K562 (cell line): ENCODE measurements around the gene PLBD1. TPM values are rescaled to one million over a fixed set of nuclear protein-coding genes. Genes with fewer than 3 reads are reported as not detected.

Experiments used
- ATAC-seq: fragments of 200-7000 bp; cut with Tn5 transposase; 3 replicates; pipeline ENCODE4 v1.9.1; 2020; ENCODE audit warnings: moderate library complexity
- BruUV-seq: library from RNA; stranded (reverse); fragments of 400-500 nt; replicated peaks from 2 replicates; lab custom pipeline; 2021; lab: Mats Ljungman, UMichigan
- CTCF ChIA-PET: fragments of 300-600 bp; formaldehyde crosslinking; extraction: SDS; loops from one replicate; lab custom pipeline; 2021; ENCODE audit warnings: low intra/inter-chr PET ratio; lab: Yijun Ruan, JAX
- POLR2A ChIA-PET: fragments of 300-600, 350-650 bp; sonication (Branson Sonifier 250); formaldehyde crosslinking; extraction: SDS; loops from one replicate; lab custom pipeline; 2021; ENCODE audit warnings: antibody characterized with exemption, inconsistent platforms; lab: Yijun Ruan, JAX
- DNase-seq, 4 experiments: peaks; one replicate each; pipeline versions ENCODE4 v3.0.0 to v3.0.0-alpha.2; 2011 to 2018; ENCODE audit warnings: low spot score in 3 of 4, mixed read lengths in 3 of 4; ENCODE audit errors: extremely low read depth in 1 of 4
- FAIRE-seq: peaks from 2 replicates; lab custom pipeline; 2011; peaks lifted over from hg19 to GRCh38; lab: Jason Lieb, UNC
- H2AFZ ChIP-seq: 2 replicates; pipeline ENCODE4 v1.6.0; 2011; ENCODE audit warnings: low read depth, low read length, control low read depth, inconsistent platforms
- H3K27ac ChIP-seq: fragments of 200-600 bp; 3 replicates; pipeline ENCODE4 v1.8.0; 2011; ENCODE audit warnings: low read depth, mild to moderate bottlenecking, control low read depth, inconsistent platforms, low read length, moderate library complexity, mixed read lengths; ENCODE audit errors: extremely low read depth
- H3K27me3 ChIP-seq, 2 experiments: fragments of 300-600 bp in 1 of 2; 2 replicates in 1 of 2; 3 replicates in 1 of 2; pipeline versions ENCODE4 v1.6.0 to v1.8.0; 2011; ENCODE audit warnings: inconsistent platforms in 2 of 2, low read length in 2 of 2, mild to moderate bottlenecking in 1 of 2, mixed read lengths in 1 of 2, moderate library complexity in 1 of 2; ENCODE audit not compliant: control insufficient read depth in 2 of 2, insufficient read depth in 2 of 2
- H3K36me3 ChIP-seq: fragments of 300-600 bp; 3 replicates; pipeline ENCODE4 v1.8.0; 2011; ENCODE audit warnings: mild to moderate bottlenecking, low read length, inconsistent platforms; ENCODE audit not compliant: control insufficient read depth, insufficient read depth
- H3K4me1 ChIP-seq, 2 experiments: fragments of 200-600 bp in 1 of 2; replicated peaks in 1 of 2; 2 replicates in 1 of 2; 3 replicates in 1 of 2; pipeline versions ENCODE4 v1.5.1 to v1.8.0; 2011; ENCODE audit warnings: inconsistent platforms in 2 of 2, low read length in 2 of 2, mild to moderate bottlenecking in 1 of 2, mixed read lengths in 1 of 2, moderate library complexity in 1 of 2; ENCODE audit not compliant: control insufficient read depth in 2 of 2, insufficient read depth in 2 of 2
- H3K4me2 ChIP-seq: 2 replicates; pipeline ENCODE4 v1.6.1; 2011; ENCODE audit warnings: low read length, control low read depth, inconsistent platforms, mixed read lengths; ENCODE audit not compliant: insufficient read depth
- H3K4me3 ChIP-seq: fragments of 200-600 bp; sonication (generic), shearing (Covaris generic); 2 replicates; pipeline ENCODE4 v1.5.1; 2016; ENCODE audit warnings: control low read depth, inconsistent platforms
- H3K79me2 ChIP-seq: fragments of 200-600 bp; 3 replicates; pipeline ENCODE4 v1.8.0; 2011; ENCODE audit warnings: low read length, inconsistent platforms; ENCODE audit not compliant: control insufficient read depth, insufficient read depth
- H3K9ac ChIP-seq, 2 experiments: 2 replicates each; pipeline versions ENCODE4 v1.6.0 to v1.6.1; 2011; ENCODE audit warnings: low read depth in 2 of 2, low read length in 2 of 2, control low read depth in 1 of 2, inconsistent platforms in 1 of 2, mild to moderate bottlenecking in 1 of 2, mixed read lengths in 1 of 2; ENCODE audit not compliant: insufficient read depth in 1 of 2
- H3K9me1 ChIP-seq: one replicate; pipeline ENCODE4 v1.6.0; 2011; ENCODE audit warnings: inconsistent platforms, mild to moderate bottlenecking, low read length, moderate library complexity; ENCODE audit not compliant: control insufficient read depth, insufficient read depth
- H3K9me3 ChIP-seq: replicated peaks from 2 replicates; pipeline ENCODE4 v1.5.1; 2011; ENCODE audit warnings: low read depth, low read length, inconsistent platforms; ENCODE audit not compliant: control insufficient read depth, insufficient read depth
- H4K20me1 ChIP-seq: replicated peaks from 2 replicates; pipeline ENCODE4 v1.6.1; 2011; ENCODE audit warnings: low read length, inconsistent platforms, mixed read lengths; ENCODE audit not compliant: control insufficient read depth, insufficient read depth
- CBX2 ChIP-seq: fragments of 200-600 bp; sonication (generic); IDR thresholded peaks from one replicate; pipeline ENCODE4 v1.6.1; 2012; ENCODE audit warnings: mild to moderate bottlenecking, low read length, inconsistent platforms; ENCODE audit not compliant: insufficient read depth, poor library complexity, severe bottlenecking
- CCAR2 ChIP-seq: fragments of 200-400 bp; formaldehyde crosslinking; IDR thresholded peaks from 2 replicates; pipeline ENCODE4 v1.6.1; 2017; ENCODE audit warnings: mild to moderate bottlenecking, low read depth, low read length
- E2F1 ChIP-seq: sonication (generic); formaldehyde crosslinking; IDR thresholded peaks from 2 replicates; pipeline ENCODE4 v1.8.1; 2023; ENCODE audit warnings: mild to moderate bottlenecking, missing genetic modification reagents, moderate library complexity
- E2F3 ChIP-seq: fragments of 250-450 bp; sonication (Bioruptor Pico); IDR thresholded peaks from 2 replicates; pipeline ENCODE4 v1.4.0; 2020; ENCODE audit warnings: mild to moderate bottlenecking
- FOXA3 ChIP-seq, 2 experiments: fragments of 450-650 bp in 1 of 2; sonication (generic) in 1 of 2; formaldehyde crosslinking; IDR thresholded peaks in 1 of 2; conservative IDR thresholded peaks in 1 of 2; 2 replicates each; pipeline versions ENCODE4 v1.4.0 to v1.8.0; 2020 to 2022; ENCODE audit warnings: mild to moderate bottlenecking in 2 of 2, missing genetic modification reagents in 1 of 2
- FOXK2 ChIP-seq, 2 experiments: fragments of 450-650 bp; IDR thresholded peaks in 1 of 2; conservative IDR thresholded peaks in 1 of 2; 2 replicates each; pipeline ENCODE4 v1.6.1; 2016; ENCODE audit warnings: low read depth in 2 of 2, mild to moderate bottlenecking in 1 of 2
- GTF2F1 ChIP-seq: IDR thresholded peaks from 2 replicates; pipeline ENCODE4 v1.6.1; 2011; ENCODE audit warnings: low read depth, low read length, improper control_type of control experiment
- HES1 ChIP-seq: fragments of 450-650 bp; IDR thresholded peaks from 2 replicates; pipeline ENCODE4 v1.6.1; 2016; ENCODE audit warnings: low read depth, mild to moderate bottlenecking, moderate library complexity
- KLF10 ChIP-seq: fragments of 250-450 bp; sonication (Bioruptor Pico); IDR thresholded peaks from 2 replicates; pipeline ENCODE4 v1.6.1; 2021; ENCODE audit warnings: matching md5 sums
- MAFG ChIP-seq: fragments of 450-650 bp; conservative IDR thresholded peaks from 2 replicates; pipeline ENCODE4 v1.6.1; 2016; ENCODE audit warnings: missing genetic modification characterization, missing compliant biosample characterization
- PHB ChIP-seq: fragments of 250-450 bp; sonication (Bioruptor Pico); IDR thresholded peaks from 2 replicates; pipeline ENCODE4 v1.5.0; 2021
- SNAPC5 ChIP-seq: fragments of 250-450 bp; sonication (Bioruptor Pico); IDR thresholded peaks from 2 replicates; pipeline ENCODE4 v1.8.0; 2021; ENCODE audit warnings: moderate library complexity, mild to moderate bottlenecking, inconsistent platforms
- TBP ChIP-seq: optimal IDR thresholded peaks from 2 replicates; pipeline ENCODE3; 2011; ENCODE audit warnings: low read depth, low read length, improper control_type of control experiment
- ZNF431 ChIP-seq: sonication (generic); formaldehyde crosslinking; IDR thresholded peaks from 2 replicates; pipeline ENCODE4 v1.8.0; 2022; ENCODE audit warnings: mild to moderate bottlenecking, missing genetic modification reagents
- ZNF707 ChIP-seq: fragments of 250-450 bp; sonication (Bioruptor Pico); conservative IDR thresholded peaks from 2 replicates; pipeline ENCODE4 v1.8.0; 2022; ENCODE audit warnings: inconsistent platforms, mild to moderate bottlenecking, moderate library complexity
- ZNF778 ChIP-seq: fragments of 450-650 bp; formaldehyde crosslinking; IDR thresholded peaks from 2 replicates; pipeline ENCODE4 v1.4.0; 2020; ENCODE audit warnings: mild to moderate bottlenecking, moderate library complexity
- WGBS: fragments of 100-300 bp; shearing (Covaris generic); methylation state at CpG from one replicate; pipeline ENCODE4 v1.1.6; 2016; ENCODE audit warnings: low coverage, mixed read lengths; ENCODE audit not compliant: insufficient coverage; ENCODE audit errors: missing lambda C conversion rate; 5-methylcytosine and 5-hydroxymethylcytosine counted together
- in situ Hi-C: fragments of 300-500 bp; cut with MboI; formaldehyde crosslinking; loops from 4 replicates; pipeline ENCODE4 v1.15.0; 2018; ENCODE audit warnings: inconsistent platforms, mixed read lengths
- intact Hi-C: fragments of 100-400 bp; cut with micrococcal nuclease; formaldehyde crosslinking; loops from 2 replicates; pipeline ENCODE4 v1.14.2; 2022
- polyA plus RNA-seq, 8 experiments: library from polyadenylated mRNA; depleted of rRNA in 4 of 8; stranded (reverse) in 5 of 8; unstranded in 3 of 8; fragments of >200 nt; fragmentation: Nextera tagmentation in 2 of 8; fragmentation: Illumina TruSeq in 1 of 8; extraction: Ambion mirVana in 2 of 8; extraction: Trizol in 1 of 8; gene quantifications; 2 replicates each; pipeline versions ENCODE4 v1.2.1 to v1.2.3, GENCODE V29; 2011 to 2014; ENCODE audit warnings: inconsistent platforms in 1 of 8, missing spikeins in 1 of 8
- total RNA-seq, 7 experiments: library from RNA; depleted of rRNA in 6 of 7; stranded (reverse); fragments of >200 nt in 6 of 7; fragmentation: Illumina TruSeq in 2 of 7; extraction: Trizol in 2 of 7; gene quantifications; 2 replicates each; pipeline versions ENCODE4 v1.2.1 to v1.2.3, GENCODE V29; 2011 to 2021; ENCODE audit warnings: low replicate concordance in 1 of 7

PLBD1 gene
- total and polyA plus RNA-seq, 9 of the 15 experiments (the other 6 are each of a cell fraction or from before 2014, with no cell fraction given): 7.1 to 37.0 (median 20.6) TPM

GRCh38 chr12:14573118-14573517, 5.4 kb upstream of the PLBD1 start:
- H3K9me3 ChIP-seq: no peaks in the 10 kb centered on the region
- peaks cover 2% of the 10 kb centered on the region; the same call in 1 of the 3 replicates for H3K79me2 ChIP-seq
- H4K20me1 ChIP-seq: no peaks in the 10 kb centered on the region
- no peak for DNase-seq
- no peaks in the 10 kb centered on the region for H3K4me1 ChIP-seq
- intact Hi-C loops: no loop called here
- H3K27ac ChIP-seq: no peak overlapping the region
- in situ Hi-C loops: no loop called here
- H3K27me3 ChIP-seq: no peaks in the 10 kb centered on the region
- 14% methylated on average over 5 of the region's 5 CpGs for WGBS
- no peaks in the 10 kb centered on the region for H3K9me1 ChIP-seq
- TF ChIP-seq CBX2 (no peak), ZNF778 (CRISPR knock-in tag) (no peak), ZNF431 (CRISPR knock-in tag) (no peak), E2F3 (CRISPR knock-in tag) (no peak), MAFG (no peak)
- BruUV-seq: no TSS peak
- no peak overlapping the region for H3K4me2 ChIP-seq
- H3K4me3 ChIP-seq: no peak overlapping the region
- no peak for ATAC-seq
- no peak for FAIRE-seq
- CTCF ChIA-PET: no interaction called here
- H3K36me3 ChIP-seq: no peaks in the 10 kb centered on the region
- POLR2A ChIA-PET: no interaction called here
- H2AFZ ChIP-seq: no peak overlapping the region
- no peak overlapping the region for H3K9ac ChIP-seq

GRCh38 chr12:14572401-14572800, 4.7 kb upstream of the PLBD1 start:
- FAIRE-seq: no peak
- Histone ChIP-seq H3K36me3 (no peaks in the 10 kb centered on the region), H4K20me1 (no peaks in the 10 kb centered on the region), H3K9me1 (no peaks in the 10 kb centered on the region), H2AFZ (no peak overlapping the region), H3K4me3 (no peak overlapping the region), H3K9ac (no peak overlapping the region), H3K4me1 (peaks cover 0 to 7% of the 10 kb centered on the region in 2 experiments; a peak in 1 of 5 replicates), H3K79me2 (peaks cover 4% of the 10 kb centered on the region; the same call in 1 of the 3 replicates), H3K27me3 (no peaks in the 10 kb centered on the region), H3K27ac (no peak overlapping the region), H3K4me2 (no peak overlapping the region), H3K9me3 (no peaks in the 10 kb centered on the region)
- no TSS peak for BruUV-seq
- 26% methylated on average over 4 of the region's 4 CpGs for WGBS
- DNase-seq: no peak
- no peak for ATAC-seq
- ChIA-PET POLR2A (no interaction called here), CTCF (interaction anchor here (0.5 kb wide), 1 partner anchor 424 kb away, joined by 3 read pairs; no protein-coding TSS in a partner anchor)
- in situ Hi-C loops: no loop called here
- intact Hi-C loops: no loop called here
- TF ChIP-seq KLF10 (CRISPR knock-in tag) (no peak), HES1 (no peak), SNAPC5 (CRISPR knock-in tag) (no peak), E2F1 (CRISPR knock-in tag) (no peak), FOXK2 (conservative IDR thresholded peaks at IDR 0.05 in 1 of 2, IDR thresholded peaks at IDR 0.05 in 1 of 2; ENCODE audit: low read depth in 2 of 2) (no peak), ZNF707 (CRISPR knock-in tag) (no peak), TBP (no peak), PHB (CRISPR knock-in tag) (no peak), CCAR2 (no peak), FOXA3 (CRISPR knock-in tag; conservative IDR thresholded peaks at IDR 0.05 in 1 of 2, IDR thresholded peaks at IDR 0.05 in 1 of 2) (no peak), GTF2F1 (no peak)
